Mesenchymal stem cell (in vitro differentiated cells and primary cell): ENCODE results near the gene GRIN2C.

Experiments
- DNase-seq: peaks from one replicate; pipeline ENCODE4 v3.0.0-alpha.2; 2013
- H2AFZ ChIP-seq: one replicate; pipeline ENCODE4 v1.6.1; 2013; ENCODE audit warnings: low read depth, mild to moderate bottlenecking, control low read depth, inconsistent platforms, low read length, moderate library complexity
- H2AK5ac ChIP-seq: 2 replicates; pipeline ENCODE4 v1.6.1; 2013; ENCODE audit warnings: low read length, moderate library complexity, mild to moderate bottlenecking, inconsistent platforms; ENCODE audit not compliant: severe bottlenecking
- H2BK120ac ChIP-seq: one replicate; pipeline ENCODE4 v1.6.1; 2013; ENCODE audit warnings: low read depth, mild to moderate bottlenecking, inconsistent platforms, low read length, moderate library complexity
- H2BK12ac ChIP-seq, 2 experiments: one replicate each; pipeline ENCODE4 v1.6.1; 2013; ENCODE audit warnings: inconsistent platforms in 2 of 2, low read length in 2 of 2, mild to moderate bottlenecking in 2 of 2, moderate library complexity in 2 of 2, control low read depth in 1 of 2
- H2BK15ac ChIP-seq: one replicate; pipeline ENCODE4 v1.6.1; 2013; ENCODE audit warnings: mild to moderate bottlenecking, low read depth, inconsistent platforms; ENCODE audit not compliant: poor library complexity, severe bottlenecking
- H2BK5ac ChIP-seq: 2 replicates; pipeline ENCODE4 v1.6.1; 2013; ENCODE audit warnings: low read depth, mild to moderate bottlenecking, low read length, control low read depth, inconsistent platforms; ENCODE audit not compliant: poor library complexity, severe bottlenecking
- H3K14ac ChIP-seq, 2 experiments: one replicate each; pipeline ENCODE4 v1.6.1; 2013; ENCODE audit warnings: inconsistent platforms in 2 of 2, low read length in 2 of 2, control low read depth in 1 of 2, mild to moderate bottlenecking in 1 of 2, moderate library complexity in 1 of 2
- H3K18ac ChIP-seq, 2 experiments: one replicate each; pipeline ENCODE4 v1.6.1; 2013; ENCODE audit warnings: inconsistent platforms in 2 of 2, low read length in 2 of 2, control low read depth in 1 of 2, low read depth in 1 of 2, mild to moderate bottlenecking in 1 of 2
- H3K23ac ChIP-seq, 2 experiments: one replicate each; pipeline ENCODE4 v1.6.1; 2013; ENCODE audit warnings: inconsistent platforms in 2 of 2, low read length in 2 of 2, mild to moderate bottlenecking in 2 of 2, moderate library complexity in 2 of 2, control low read depth in 1 of 2
- H3K27ac ChIP-seq: 2 replicates; pipeline ENCODE4 v1.5.1; 2013; ENCODE audit warnings: mild to moderate bottlenecking, moderate library complexity, low read length, control low read depth, inconsistent platforms; ENCODE audit not compliant: poor library complexity, severe bottlenecking
- H3K27me3 ChIP-seq, 2 experiments: 2 replicates each; pipeline versions ENCODE4 v1.6.1 to v1.7.0; 2013; ENCODE audit warnings: low read length in 2 of 2, mild to moderate bottlenecking in 2 of 2, moderate library complexity in 2 of 2, control low read depth in 1 of 2, inconsistent platforms in 1 of 2; ENCODE audit not compliant: control insufficient read depth in 1 of 2, insufficient read depth in 1 of 2
- H3K36me3 ChIP-seq, 2 experiments: 2 replicates each; pipeline versions ENCODE4 v1.6.1 to v1.7.0; 2013; ENCODE audit warnings: low read length in 2 of 2, control low read depth in 1 of 2, inconsistent platforms in 1 of 2, low read depth in 1 of 2, mild to moderate bottlenecking in 1 of 2; ENCODE audit not compliant: insufficient read depth in 2 of 2, control insufficient read depth in 1 of 2
- H3K4ac ChIP-seq, 2 experiments: one replicate each; pipeline ENCODE4 v1.6.1; 2013; ENCODE audit warnings: inconsistent platforms in 2 of 2, low read length in 2 of 2, mild to moderate bottlenecking in 2 of 2, moderate library complexity in 2 of 2, control low read depth in 1 of 2, low read depth in 1 of 2
- H3K4me1 ChIP-seq: 2 replicates; pipeline ENCODE4 v1.6.1; 2013; ENCODE audit warnings: low read depth, low read length, control low read depth; ENCODE audit not compliant: control insufficient read depth, insufficient read depth
- H3K4me2 ChIP-seq: 2 replicates; pipeline ENCODE4 v1.6.1; 2013; ENCODE audit warnings: low read length, mild to moderate bottlenecking, inconsistent platforms; ENCODE audit not compliant: poor library complexity, severe bottlenecking
- H3K4me3 ChIP-seq, 2 experiments: 2 replicates each; pipeline versions ENCODE4 v1.5.1 to v1.7.0; 2013; ENCODE audit warnings: low read length in 2 of 2, mild to moderate bottlenecking in 2 of 2, control low read depth in 1 of 2, low read depth in 1 of 2; ENCODE audit not compliant: insufficient read depth in 1 of 2
- H3K79me1 ChIP-seq: replicated peaks from 2 replicates; pipeline ENCODE4 v1.6.1; 2013; ENCODE audit warnings: mild to moderate bottlenecking, control low read depth, low read length, inconsistent platforms; ENCODE audit not compliant: poor library complexity, severe bottlenecking
- H3K9ac ChIP-seq: 2 replicates; pipeline ENCODE4 v1.7.0; 2013; ENCODE audit warnings: mild to moderate bottlenecking, low read length, moderate library complexity
- H3K9me3 ChIP-seq: 2 replicates; pipeline ENCODE4 v1.7.0; 2013; ENCODE audit warnings: mild to moderate bottlenecking, low read length; ENCODE audit not compliant: control insufficient read depth
- H4K8ac ChIP-seq: one replicate; pipeline ENCODE4 v1.6.1; 2013; ENCODE audit warnings: inconsistent platforms, mild to moderate bottlenecking, low read length, moderate library complexity
- H4K91ac ChIP-seq: one replicate; pipeline ENCODE4 v1.6.1; 2013; ENCODE audit warnings: mild to moderate bottlenecking, low read length, inconsistent platforms
- WGBS: methylation state at CpG from one replicate; pipeline ENCODE4 v1.1.7; 2013; ENCODE audit warnings: mixed read lengths; 5-methylcytosine and 5-hydroxymethylcytosine counted together

GRIN2C gene

DNA sequence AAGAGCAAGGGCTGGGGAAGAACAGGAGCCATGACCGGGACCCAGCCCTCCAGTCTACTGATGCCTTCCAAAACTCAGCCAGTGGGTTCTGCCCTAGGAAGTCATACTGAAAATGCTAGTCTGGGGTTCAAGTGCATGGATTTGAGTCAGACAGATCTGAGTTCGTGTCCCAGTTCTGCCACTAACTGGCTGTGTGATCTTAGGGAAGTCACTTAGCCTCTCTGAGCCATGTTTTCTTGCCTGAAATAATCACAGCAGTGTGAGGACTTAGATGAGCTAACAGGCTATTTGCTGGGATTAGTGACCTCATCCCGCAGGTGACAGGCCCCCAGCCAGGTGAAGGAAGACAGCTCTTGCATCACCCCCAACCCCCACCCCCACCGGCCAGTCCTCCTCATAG lies 4.4 kb downstream of the GRIN2C start:
- Histone ChIP-seq H2AK5ac (no peak overlapping the region), H3K9ac (no peak overlapping the region), H4K8ac (no peak overlapping the region), H2BK15ac (no peak overlapping the region), H3K23ac (no peak overlapping the region), H3K4me3 (no peak overlapping the region), H3K36me3 (no peaks in the 10 kb centered on the region), H3K18ac (no peak overlapping the region), H2AFZ (no peak overlapping the region), H3K4me2 (no peak overlapping the region), H2BK120ac (no peak overlapping the region), H4K91ac (no peak overlapping the region), H2BK5ac (no peak overlapping the region), H3K14ac (no peak overlapping the region), H3K4ac (no peak overlapping the region), H3K79me1 (no peaks in the 10 kb centered on the region), H3K27ac (no peak overlapping the region), H2BK12ac (no peak overlapping the region), H3K27me3 (peaks cover 87 to 88% of the 10 kb centered on the region in 2 experiments), H3K9me3 (no peaks in the 10 kb centered on the region), H3K4me1 (peaks cover 18% of the 10 kb centered on the region)
- 71% methylated on average over 4 of the region's 4 CpGs for WGBS
- DNase-seq: no peak

DNA sequence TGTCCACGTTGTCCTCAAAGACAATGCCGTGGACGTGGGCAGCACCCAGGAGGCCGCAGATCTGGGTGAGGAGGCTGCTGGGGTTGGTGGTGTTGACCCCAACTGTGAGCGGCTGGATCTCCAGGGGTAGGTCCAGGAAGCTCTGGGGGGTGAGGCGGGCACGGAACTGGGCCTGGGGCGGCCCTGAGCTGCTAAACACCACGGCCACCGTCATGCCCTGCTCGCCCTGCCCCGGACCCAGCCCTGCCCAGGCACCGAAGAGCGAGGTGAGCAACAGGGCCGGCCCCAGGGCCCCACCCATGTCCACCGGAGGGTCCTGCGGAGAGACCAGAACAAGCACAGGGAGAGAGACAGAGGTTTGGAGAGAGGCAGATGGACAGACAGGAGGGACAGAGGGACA lies 4.9 kb downstream of the GRIN2C start:
- H3K4me1 ChIP-seq: peaks cover 13% of the 10 kb centered on the region
- no peak overlapping the region for H3K4me3 ChIP-seq
- no peak overlapping the region for H2AK5ac ChIP-seq
- no peaks in the 10 kb centered on the region for H3K36me3 ChIP-seq
- no peak overlapping the region for H2AFZ ChIP-seq
- no peak overlapping the region for H2BK15ac ChIP-seq
- no peaks in the 10 kb centered on the region for H3K79me1 ChIP-seq
- WGBS: 86% methylated on average over 17 of the region's 17 CpGs
- H3K14ac ChIP-seq: no peak overlapping the region
- no peak overlapping the region for H2BK120ac ChIP-seq
- H3K9me3 ChIP-seq: no peaks in the 10 kb centered on the region
- no peak for DNase-seq
- no peak overlapping the region for H2BK12ac ChIP-seq
- no peak overlapping the region for H4K91ac ChIP-seq
- H3K18ac ChIP-seq: no peak overlapping the region
- H3K27ac ChIP-seq: no peak overlapping the region
- H4K8ac ChIP-seq: no peak overlapping the region
- H2BK5ac ChIP-seq: no peak overlapping the region
- no peak overlapping the region for H3K4me2 ChIP-seq
- no peak overlapping the region for H3K23ac ChIP-seq
- H3K4ac ChIP-seq: no peak overlapping the region
- peaks cover 88 to 89% of the 10 kb centered on the region in 2 experiments for H3K27me3 ChIP-seq
- H3K9ac ChIP-seq: no peak overlapping the region

DNA sequence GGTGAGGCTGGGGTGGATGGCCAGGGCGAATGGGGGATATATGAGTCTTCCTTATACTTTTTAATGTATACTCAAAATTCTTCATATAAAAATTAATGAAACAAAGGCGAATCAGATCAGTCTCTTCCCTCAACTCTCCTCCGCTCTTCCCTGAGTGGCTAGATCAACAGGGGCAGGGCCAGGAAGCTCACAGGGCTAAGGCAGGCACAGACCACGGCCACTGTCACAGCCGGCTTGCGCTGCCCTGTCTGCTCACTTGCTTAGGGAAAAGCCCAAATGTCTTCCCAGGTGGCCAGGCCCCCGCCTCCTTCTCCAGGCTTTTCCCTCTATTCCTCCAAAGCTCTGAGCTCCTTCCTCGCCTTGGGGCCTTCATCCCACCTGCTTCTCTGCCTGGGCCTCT lies 6.0 kb downstream of the GRIN2C start:
- Histone ChIP-seq H2AFZ (no peak overlapping the region), H3K14ac (no peak overlapping the region)
- WGBS: 80% methylated on average over 7 of the region's 8 CpGs

GRCh38 chr17:74853048-74853397 lies 6.7 kb downstream of the GRIN2C start:
- Histone ChIP-seq H3K23ac (no peak overlapping the region), H3K4ac (no peak overlapping the region), H2BK5ac (no peak overlapping the region), H3K9me3 (no peaks in the 10 kb centered on the region), H4K91ac (no peak overlapping the region), H3K27me3 (peaks cover 83 to 85% of the 10 kb centered on the region in 2 experiments), H2AK5ac (no peak overlapping the region), H3K4me3 (no peak overlapping the region), H2AFZ (no peak overlapping the region), H4K8ac (no peak overlapping the region), H3K4me1 (peaks cover 9% of the 10 kb centered on the region), H3K14ac (no peak overlapping the region), H3K9ac (no peak overlapping the region), H2BK12ac (no peak overlapping the region), H3K36me3 (no peaks in the 10 kb centered on the region), H3K27ac (no peak overlapping the region), H2BK15ac (no peak overlapping the region), H2BK120ac (no peak overlapping the region), H3K4me2 (no peak overlapping the region), H3K79me1 (no peaks in the 10 kb centered on the region), H3K18ac (no peak overlapping the region)
- 28% methylated on average over 9 of the region's 9 CpGs for WGBS
- no peak for DNase-seq

More for the DNA sequence above, 6.0 kb downstream of the GRIN2C start:
- Histone ChIP-seq H2BK120ac (no peak overlapping the region), H3K79me1 (no peaks in the 10 kb centered on the region), H2AK5ac (no peak overlapping the region), H3K23ac (no peak overlapping the region), H3K4me3 (no peak overlapping the region), H2BK5ac (no peak overlapping the region), H3K27ac (no peak overlapping the region), H3K27me3 (peaks cover 85 to 88% of the 10 kb centered on the region in 2 experiments), H2BK15ac (no peak overlapping the region), H3K4ac (no peak overlapping the region), H3K18ac (no peak overlapping the region), H2BK12ac (no peak overlapping the region), H3K9me3 (no peaks in the 10 kb centered on the region), H3K36me3 (no peaks in the 10 kb centered on the region), H4K91ac (no peak overlapping the region), H3K4me2 (no peak overlapping the region), H3K4me1 (peaks cover 9% of the 10 kb centered on the region), H3K9ac (no peak overlapping the region), H4K8ac (no peak overlapping the region)
- no peak for DNase-seq
